GM19395 (cell line): ENCODE results near the gene SUSD6.
"Not testable (repeated sequence)": the region's sequence is repeated elsewhere in the genome, so short reads cannot be mapped to it uniquely, and the experiment has no call there.

Experiments used
- ATAC-seq: cut with Tn5 transposase; IDR thresholded peaks from one replicate; pipeline ENCODE4 v1.9.1; 2021; ENCODE audit warnings: mild to moderate bottlenecking, moderate library complexity; ENCODE audit not compliant: unreplicated experiment

The SUSD6 gene

GRCh38 chr14:69647642-69648041 is 36.2 kb downstream of the SUSD6 start:
- not testable (repeated sequence) for ATAC-seq

- peak; percentile 54 for ATAC-seq
Measured at GRCh38 chr14:69648480-69649451, 37.4 kb downstream of the SUSD6 start.

- ATAC-seq: no peak
Measured at GRCh38 chr14:69650948-69651369, 39.6 kb downstream of the SUSD6 start.

GRCh38 chr14:69651664-69652063 is 40.3 kb downstream of the SUSD6 start:
- ATAC-seq: no peak

- ATAC-seq: no peak
Measured at GRCh38 chr14:69652942-69653684, 41.7 kb downstream of the SUSD6 start.

GRCh38 chr14:69654116-69654515 is 42.7 kb downstream of the SUSD6 start:
- no peak for ATAC-seq

GRCh38 chr14:69657950-69658355 is 46.6 kb downstream of the SUSD6 start:
- ATAC-seq: no peak

GRCh38 chr14:69658664-69659261 is 47.4 kb downstream of the SUSD6 start:
- ATAC-seq: no peak

GRCh38 chr14:69660344-69661193 is 49.2 kb downstream of the SUSD6 start:
- ATAC-seq: no peak

GRCh38 chr14:69661194-69661537 is 49.8 kb downstream of the SUSD6 start:
- ATAC-seq: no peak

GRCh38 chr14:69662636-69663299 is 51.4 kb downstream of the SUSD6 start:
- ATAC-seq: no peak

- no peak for ATAC-seq
Measured at GRCh38 chr14:69663300-69663643, 51.9 kb downstream of the SUSD6 start.

GRCh38 chr14:69664265-69664664 is 52.9 kb downstream of the SUSD6 start:
- no peak for ATAC-seq

GRCh38 chr14:69664865-69665526 is 53.6 kb downstream of the SUSD6 start:
- ATAC-seq: no peak

GRCh38 chr14:69665631-69666030 is 54.2 kb downstream of the SUSD6 start:
- ATAC-seq: no peak

GRCh38 chr14:69666112-69666511 is 54.7 kb downstream of the SUSD6 start:
- ATAC-seq: no peak

GRCh38 chr14:69666690-69667211 is 55.4 kb downstream of the SUSD6 start:
- no peak for ATAC-seq

- ATAC-seq: peak; percentile 31
Measured at GRCh38 chr14:69667938-69668335, 56.5 kb downstream of the SUSD6 start.

GRCh38 chr14:69669375-69669774 is 58.0 kb downstream of the SUSD6 start:
- no peak for ATAC-seq
